GM12878 (cell line): ENCODE results near the gene SLC22A3. TPM values are rescaled to one million over a fixed set of nuclear protein-coding genes. Genes with fewer than 3 reads are reported as not detected.

Experiments
- ATAC-seq: fragments of 200-7000 bp; cut with Tn5 transposase; 3 replicates; pipeline ENCODE4 v1.9.1; 2020; ENCODE audit warnings: mild to moderate bottlenecking, moderate library complexity
- BruUV-seq: library from RNA; stranded (reverse); fragments of 400-500 nt; replicated peaks from 2 replicates; lab custom pipeline; 2021; lab: Mats Ljungman, UMichigan
- CTCF ChIA-PET: fragments of 300-600 bp; sonication (Branson Sonifier 250); formaldehyde crosslinking; extraction: SDS; loops from one replicate; lab custom pipeline; 2021; ENCODE audit warnings: inconsistent platforms; lab: Yijun Ruan, JAX
- POLR2A ChIA-PET: fragments of 350-600 bp; formaldehyde crosslinking; extraction: SDS; loops from one replicate; lab custom pipeline; 2021; ENCODE audit warnings: inconsistent platforms; lab: Charles Lee
- RAD21 ChIA-PET: fragments of 300-600 bp; sonication (Branson Sonifier 250); formaldehyde crosslinking; loops from one replicate; lab custom pipeline; 2023; ENCODE audit warnings: antibody characterized with exemption; ENCODE audit not compliant: unreplicated experiment; lab: Charles Lee
- SMC1A ChIA-PET: fragments of 300-600 bp; sonication (Branson Sonifier 250); formaldehyde crosslinking; loops from one replicate; lab custom pipeline; 2023; ENCODE audit not compliant: unreplicated experiment, uncharacterized antibody; lab: Charles Lee
- DNase-seq: peaks from one replicate; pipeline ENCODE4 v3.0.0-alpha.2; 2011; ENCODE audit warnings: low read depth, low spot score
- FAIRE-seq: peaks from 3 replicates; lab custom pipeline; 2011; peaks lifted over from hg19 to GRCh38; lab: Jason Lieb, UNC
- H2AFZ ChIP-seq: 2 replicates; pipeline ENCODE4 v1.6.0; 2011; ENCODE audit warnings: low read depth, low read length, control low read depth; ENCODE audit not compliant: control insufficient read depth
- H3K27ac ChIP-seq: 2 replicates; pipeline ENCODE4 v1.5.1; 2011; ENCODE audit warnings: control low read depth; ENCODE audit not compliant: control insufficient read depth, insufficient read depth
- H3K27me3 ChIP-seq, 2 experiments: replicated peaks in 1 of 2; 2 replicates each; pipeline versions ENCODE4 v1.6.0 to v1.6.1; 2011; ENCODE audit warnings: low read length in 1 of 2; ENCODE audit not compliant: control insufficient read depth in 2 of 2, insufficient read depth in 2 of 2
- H3K36me3 ChIP-seq, 2 experiments: 2 replicates each; pipeline ENCODE4 v1.5.1; 2011; ENCODE audit warnings: low read length in 1 of 2; ENCODE audit not compliant: control insufficient read depth in 2 of 2, insufficient read depth in 2 of 2
- H3K4me1 ChIP-seq: 2 replicates; pipeline ENCODE4 v1.6.1; 2011; ENCODE audit warnings: mild to moderate bottlenecking, low read length, moderate library complexity, mixed read lengths; ENCODE audit not compliant: control insufficient read depth, insufficient read depth
- H3K4me2 ChIP-seq: 2 replicates; pipeline ENCODE4 v1.6.0; 2011; ENCODE audit warnings: control low read depth; ENCODE audit not compliant: control insufficient read depth, insufficient read depth
- H3K4me3 ChIP-seq: fragments of 200-600 bp; sonication (generic); 2 replicates; pipeline ENCODE4 v1.5.1; 2016
- H3K79me2 ChIP-seq: 2 replicates; pipeline ENCODE4 v1.6.0; 2011; ENCODE audit warnings: low read length; ENCODE audit not compliant: control insufficient read depth, insufficient read depth
- H3K9ac ChIP-seq: 2 replicates; pipeline ENCODE4 v1.8.0; 2011; ENCODE audit warnings: low read length, control low read depth, mixed read lengths; ENCODE audit not compliant: control insufficient read depth, insufficient read depth
- H3K9me3 ChIP-seq: replicated peaks from 3 replicates; pipeline ENCODE4 v1.5.1; 2011; ENCODE audit warnings: mild to moderate bottlenecking, low read length; ENCODE audit not compliant: control insufficient read depth, insufficient read depth
- H4K20me1 ChIP-seq: 2 replicates; pipeline ENCODE4 v1.6.0; 2011; ENCODE audit not compliant: control insufficient read depth, insufficient read depth
- BCLAF1 ChIP-seq: fragments of 450-650 bp; IDR thresholded peaks from 2 replicates; pipeline ENCODE4 v1.6.1; 2017; ENCODE audit warnings: antibody characterized with exemption, mild to moderate bottlenecking, moderate library complexity
- IRF3 ChIP-seq: fragments of 450-650 bp; IDR thresholded peaks from 2 replicates; pipeline ENCODE4 v1.6.1; 2014; ENCODE audit warnings: mild to moderate bottlenecking
- IRF5 ChIP-seq: fragments of 450-650 bp; IDR thresholded peaks from 2 replicates; pipeline ENCODE4 v1.6.1; 2017; ENCODE audit warnings: borderline replicate concordance
- PML ChIP-seq: IDR thresholded peaks from 2 replicates; pipeline ENCODE4 v1.6.1; 2012; ENCODE audit warnings: low read length, inconsistent platforms
- RAD51 ChIP-seq: fragments of 450-650 bp; IDR thresholded peaks from 2 replicates; pipeline ENCODE4 v1.6.1; 2016; ENCODE audit warnings: moderate library complexity, mild to moderate bottlenecking, inconsistent platforms
- SKIL ChIP-seq: fragments of 450-650 bp; IDR thresholded peaks from 2 replicates; pipeline ENCODE4 v1.6.1; 2017; ENCODE audit warnings: mild to moderate bottlenecking, low read depth, inconsistent platforms; ENCODE audit not compliant: poor library complexity, severe bottlenecking
- SMARCA5 ChIP-seq: fragments of 450-650 bp; IDR thresholded peaks from 2 replicates; pipeline ENCODE4 v1.6.1; 2017; ENCODE audit warnings: mild to moderate bottlenecking
- SUZ12 ChIP-seq: fragments of 200-600 bp; sonication (generic); IDR thresholded peaks from one replicate; pipeline ENCODE4 v1.6.1; 2018; ENCODE audit warnings: antibody characterized with exemption, mild to moderate bottlenecking; ENCODE audit not compliant: unreplicated experiment
- TBL1XR1 ChIP-seq: IDR thresholded peaks from 2 replicates; pipeline ENCODE4 v1.6.1; 2012; ENCODE audit warnings: low read depth, low read length, improper control_type of control experiment
- TCF7 ChIP-seq: IDR thresholded peaks from 2 replicates; pipeline ENCODE4 v1.6.1; 2014; ENCODE audit warnings: antibody characterized with exemption, borderline replicate concordance
- WGBS: methylation state at CpG from one replicate; pipeline ENCODE4 v1.1.6; 2016; ENCODE audit warnings: low lambda C conversion rate; ENCODE audit not compliant: insufficient replicate concordance, insufficient coverage; ENCODE audit errors: missing lambda C conversion rate; 5-methylcytosine and 5-hydroxymethylcytosine counted together
- in situ Hi-C: fragments of 300-500 bp; cut with MboI; formaldehyde crosslinking; loops from 9 replicates; pipeline ENCODE4 v1.14.3; 2018; ENCODE audit warnings: mixed read lengths
- intact Hi-C: fragments of 100-400 bp; cut with micrococcal nuclease; formaldehyde crosslinking; loops from one replicate; pipeline ENCODE4 v1.14.2; 2022; ENCODE audit not compliant: unreplicated experiment
- polyA plus RNA-seq, 11 experiments: library from polyadenylated mRNA; depleted of rRNA in 4 of 11; unstranded in 6 of 11; stranded (reverse) in 5 of 11; fragments of >200 nt; fragmentation: Nextera tagmentation in 4 of 11; fragmentation: Illumina TruSeq in 1 of 11; extraction: Ambion mirVana in 4 of 11; extraction: Trizol in 1 of 11; gene quantifications; 1 replicate in 1 of 11; 2 replicates in 10 of 11; pipeline versions ENCODE4 v1.2.1 to v1.2.3, GENCODE V29; 2011 to 2016; ENCODE audit warnings: inconsistent platforms in 2 of 11, missing spikeins in 2 of 11, low read depth in 1 of 11
- total RNA-seq, 4 experiments: library from RNA; depleted of rRNA in 3 of 4; stranded (reverse); fragments of >200 nt in 3 of 4; fragmentation: Illumina TruSeq in 1 of 4; extraction: Trizol in 1 of 4; gene quantifications; 2 replicates each; pipeline versions ENCODE4 v1.2.1 to v1.2.3, GENCODE V29; 2013 to 2021

SLC22A3 gene
- total and polyA plus RNA-seq, 10 of the 15 experiments (the other 5 are each of a cell fraction or from before 2014, with no cell fraction given) = 0.07 to 0.15 TPM; not detected in 8

- Histone ChIP-seq H3K4me3 (no peak overlapping the region), H3K79me2 (no peaks in the 10 kb centered on the region), H3K4me1 (no peaks in the 10 kb centered on the region), H3K36me3 (no peaks in the 10 kb centered on the region), H3K27ac (no peak overlapping the region), H3K9me3 (no peaks in the 10 kb centered on the region), H3K9ac (no peak overlapping the region), H3K27me3 (peaks cover 0 to 3% of the 10 kb centered on the region in 2 experiments; a peak in 2 of 4 replicates), H3K4me2 (no peak overlapping the region), H2AFZ (no peak overlapping the region), H4K20me1 (no peaks in the 10 kb centered on the region)
- ChIA-PET CTCF (no interaction called here), RAD21 (no interaction called here), POLR2A (no interaction called here), SMC1A (no interaction called here)
- no peak for DNase-seq
- BruUV-seq = no TSS peak
- TF ChIP-seq RAD51 = no peak
- TF ChIP-seq TBL1XR1 = no peak
- no peak for TF ChIP-seq SKIL
- no peak for TF ChIP-seq PML
- in situ Hi-C loops = no loop called here
- ATAC-seq = no peak
- no peak for FAIRE-seq
- intact Hi-C loops = no loop called here
- 3% methylated on average over 5 of the region's 5 CpGs for WGBS
Measured at GRCh38 chr6:160330619-160331018, 17.6 kb upstream of the SLC22A3 start.

GRCh38 chr6:160331204-160331603 lies 17.0 kb upstream of the SLC22A3 start:
- peaks cover 0 to 3% of the 10 kb centered on the region in 2 experiments; a peak in 2 of 4 replicates for H3K27me3 ChIP-seq
- ChIA-PET RAD21 (no interaction called here), CTCF (no interaction called here), SMC1A (no interaction called here), POLR2A (no interaction called here)
- H3K36me3 ChIP-seq = no peaks in the 10 kb centered on the region
- H3K79me2 ChIP-seq = no peaks in the 10 kb centered on the region
- no peaks in the 10 kb centered on the region for H4K20me1 ChIP-seq
- ATAC-seq (no peak), FAIRE-seq (no peak), DNase-seq (no peak)
- no peaks in the 10 kb centered on the region for H3K9me3 ChIP-seq
- H3K27ac ChIP-seq = no peak overlapping the region
- in situ Hi-C loops = no loop called here
- H2AFZ ChIP-seq = no peak overlapping the region
- no peak overlapping the region for H3K4me3 ChIP-seq
- no peak overlapping the region for H3K4me2 ChIP-seq
- intact Hi-C loops = no loop called here
- H3K4me1 ChIP-seq = no peaks in the 10 kb centered on the region
- WGBS = 30% methylated on average over 5 of the region's 5 CpGs
- H3K9ac ChIP-seq = no peak overlapping the region
- BruUV-seq = no TSS peak
- TF ChIP-seq SUZ12 = no peak
- no peak for TF ChIP-seq IRF3
- no peak for TF ChIP-seq IRF5
- no peak for TF ChIP-seq SMARCA5
- no peak for TF ChIP-seq BCLAF1
- TF ChIP-seq TCF7 = no peak
